Measurements from ENCODE around the gene BMS1. TPM values are rescaled to one million over a fixed set of nuclear protein-coding genes. Genes with fewer than 3 reads are reported as not detected.
"Not testable (repeated sequence)": the region's sequence is repeated elsewhere in the genome, so short reads cannot be mapped to it uniquely, and the experiment has no call there.

The BMS1 gene
- total and polyA plus RNA-seq, 5 experiments from 2014 or later = 9.4 to 19.6 (median 18.7) TPM

- H3K27ac Mint-ChIP-seq = no peak overlapping the region
- peaks cover 31 to 99% (median 64%) of the 10 kb centered on the region in 3 donors for H3K36me3 Mint-ChIP-seq
- H3K27me3 Mint-ChIP-seq = no peaks in the 10 kb centered on the region
- H3K4me1 Mint-ChIP-seq = peaks cover 1 to 24% (median 21%) of the 10 kb centered on the region in 4 donors
- H3K4me3 Mint-ChIP-seq = no peak overlapping the region
- H3K9me3 Mint-ChIP-seq = no peaks in the 10 kb centered on the region
- ATAC-seq (no peak), DNase-seq (no peak)
- POLR2A ChIA-PET = interaction anchor here (1.4 kb wide), 1 partner anchor 13 kb away, joined by 4 read pairs; the partner anchor contains the start of gene BMS1
Measured at GRCh38 chr10:42795701-42796100, 13.1 kb downstream of the BMS1 start.

GRCh38 chr10:42801135-42801534 lies 18.5 kb downstream of the BMS1 start:
- ATAC-seq (no peak), DNase-seq (no peak)
- no peaks in the 10 kb centered on the region for H3K9me3 Mint-ChIP-seq
- peaks cover 21 to 96% (median 54%) of the 10 kb centered on the region in 3 donors for H3K36me3 Mint-ChIP-seq
- POLR2A ChIA-PET = no interaction called here
- H3K4me3 Mint-ChIP-seq = no peak overlapping the region
- H3K4me1 Mint-ChIP-seq = peaks cover 1 to 23% (median 15%) of the 10 kb centered on the region in 4 donors
- no peaks in the 10 kb centered on the region for H3K27me3 Mint-ChIP-seq
- H3K27ac Mint-ChIP-seq = peak overlapping the region in 1 of 10 donors; percentile 28

- no peak overlapping the region for H3K4me3 Mint-ChIP-seq
- no peak for ATAC-seq
- H3K4me1 Mint-ChIP-seq = peaks cover 1 to 18% (median 10%) of the 10 kb centered on the region in 4 donors
- DNase-seq = no peak
- POLR2A ChIA-PET = no interaction called here
- no peaks in the 10 kb centered on the region for H3K27me3 Mint-ChIP-seq
- no peak overlapping the region for H3K27ac Mint-ChIP-seq
- no peaks in the 10 kb centered on the region for H3K9me3 Mint-ChIP-seq
- H3K36me3 Mint-ChIP-seq = peaks cover 9 to 96% (median 50%) of the 10 kb centered on the region in 3 donors
Measured at GRCh38 chr10:42802876-42803275, 20.3 kb downstream of the BMS1 start.

- Mint-ChIP-seq H3K4me1 (peaks cover 13 to 28% (median 21%) of the 10 kb centered on the region in 4 donors), H3K36me3 (peaks cover 27 to 93% (median 78%) of the 10 kb centered on the region in 3 donors), H3K4me3 (no peak overlapping the region), H3K27ac (no peak overlapping the region), H3K27me3 (no peaks in the 10 kb centered on the region), H3K9me3 (peaks cover 0 to 20% (median 12%) of the 10 kb centered on the region in 9 donors)
- DNase-seq (no peak), ATAC-seq (no peak)
- POLR2A ChIA-PET = no interaction called here
Measured at GRCh38 chr10:42809676-42810075, 27.1 kb downstream of the BMS1 start.

DNA sequence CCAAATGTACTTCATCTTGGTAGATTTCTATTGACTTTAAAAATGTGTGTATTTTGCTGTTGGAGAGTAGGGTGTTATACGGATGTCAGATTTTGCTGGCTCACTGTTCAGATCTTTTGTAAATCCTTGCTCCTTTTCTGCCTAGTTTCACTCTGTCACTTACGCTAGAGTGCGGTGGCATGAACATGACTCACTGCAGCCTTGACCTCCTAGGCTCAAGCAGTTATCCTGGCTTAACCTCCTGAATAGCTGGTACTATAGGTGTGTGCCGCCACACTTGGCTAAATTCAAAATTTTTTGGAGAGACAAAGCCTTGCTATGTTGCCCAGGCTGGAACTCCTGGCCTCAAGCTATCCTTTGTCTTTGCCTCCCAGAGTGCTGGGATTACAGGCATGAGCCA lies 29.4 kb downstream of the BMS1 start:
- peaks cover 13 to 33% (median 23%) of the 10 kb centered on the region in 4 donors for H3K4me1 Mint-ChIP-seq
- POLR2A ChIA-PET = no interaction called here

GRCh38 chr10:42813989-42814687 lies 31.5 kb downstream of the BMS1 start:
- peak overlapping the region in 1 of 10 donors; percentile 26 for H3K4me3 Mint-ChIP-seq

More for the DNA sequence above, 29.4 kb downstream of the BMS1 start:
- Mint-ChIP-seq H3K36me3 (peaks cover 30 to 92% (median 69%) of the 10 kb centered on the region in 3 donors), H3K27me3 (no peaks in the 10 kb centered on the region), H3K9me3 (peaks cover 0 to 20% (median 12%) of the 10 kb centered on the region in 9 donors), H3K27ac (peak overlapping the region in 1 of 10 donors; percentile 25), H3K4me3 (no peak overlapping the region)
- DNase-seq (no peak), ATAC-seq (no peak)

GRCh38 chr10:42816334-42816733 lies 33.7 kb downstream of the BMS1 start:
- H3K27me3 Mint-ChIP-seq, H3K27ac Mint-ChIP-seq, DNase-seq, POLR2A ChIA-PET, ATAC-seq: not testable (repeated sequence)
- Mint-ChIP-seq H3K4me3 (peak overlapping the region in 1 of 10 donors; percentile 65), H3K4me1 (peaks cover 12 to 25% (median 21%) of the 10 kb centered on the region in 4 donors), H3K9me3 (peaks cover 0 to 20% (median 12%) of the 10 kb centered on the region in 9 donors), H3K36me3 (peaks cover 25 to 93% (median 65%) of the 10 kb centered on the region in 3 donors)

More at GRCh38 chr10:42813989-42814687, 31.5 kb downstream of the BMS1 start:
- Mint-ChIP-seq H3K4me1 (peaks cover 16 to 33% (median 24%) of the 10 kb centered on the region in 4 donors), H3K27ac (peak overlapping the region in 2 of 10 donors; percentile 57 to 61), H3K36me3 (peaks cover 30 to 93% (median 70%) of the 10 kb centered on the region in 3 donors), H3K9me3 (peaks cover 0 to 20% (median 12%) of the 10 kb centered on the region in 9 donors)
- ATAC-seq, POLR2A ChIA-PET, DNase-seq, H3K27me3 Mint-ChIP-seq: not testable (repeated sequence)

- POLR2A ChIA-PET = no interaction called here
- Mint-ChIP-seq H3K9me3 (peaks cover 0 to 20% (median 12%) of the 10 kb centered on the region in 9 donors), H3K27me3 (no peaks in the 10 kb centered on the region), H3K36me3 (peaks cover 25 to 95% (median 63%) of the 10 kb centered on the region in 3 donors), H3K4me1 (peaks cover 12 to 24% (median 21%) of the 10 kb centered on the region in 4 donors), H3K27ac (no peak overlapping the region), H3K4me3 (no peak overlapping the region)
- DNase-seq = no peak
- no peak for ATAC-seq
Measured at GRCh38 chr10:42816912-42817311, 34.3 kb downstream of the BMS1 start.

GRCh38 chr10:42817417-42817816 lies 34.8 kb downstream of the BMS1 start:
- DNase-seq, H3K27me3 Mint-ChIP-seq, H3K4me3 Mint-ChIP-seq, POLR2A ChIA-PET, ATAC-seq: not testable (repeated sequence)
- Mint-ChIP-seq H3K9me3 (peaks cover 0 to 20% (median 12%) of the 10 kb centered on the region in 9 donors), H3K4me1 (peaks cover 10 to 22% (median 20%) of the 10 kb centered on the region in 4 donors), H3K36me3 (peaks cover 26 to 94% (median 62%) of the 10 kb centered on the region in 3 donors), H3K27ac (peak overlapping the region in 1 of 10 donors; percentile 51)

- DNase-seq, ATAC-seq, H3K4me1 Mint-ChIP-seq, H3K27me3 Mint-ChIP-seq, POLR2A ChIA-PET, H3K4me3 Mint-ChIP-seq, H3K9me3 Mint-ChIP-seq: not testable (repeated sequence)
- peaks cover 17 to 94% (median 55%) of the 10 kb centered on the region in 3 donors for H3K36me3 Mint-ChIP-seq
- H3K27ac Mint-ChIP-seq = peak overlapping the region in 7 of 10 donors; percentile 6 to 60 (median 32)
Measured at GRCh38 chr10:42826759-42827158, 44.2 kb downstream of the BMS1 start.

- H3K4me3 Mint-ChIP-seq = no peak overlapping the region
- no peaks in the 10 kb centered on the region for H3K9me3 Mint-ChIP-seq
- H3K4me1 Mint-ChIP-seq = peaks cover 4 to 7% (median 6%) of the 10 kb centered on the region in 4 donors
- DNase-seq (no peak), ATAC-seq (no peak)
- peaks cover 16 to 95% (median 58%) of the 10 kb centered on the region in 3 donors for H3K36me3 Mint-ChIP-seq
- no peaks in the 10 kb centered on the region for H3K27me3 Mint-ChIP-seq
- peak overlapping the region in 5 of 10 donors; percentile 6 to 60 (median 39) for H3K27ac Mint-ChIP-seq
- POLR2A ChIA-PET = no interaction called here
Measured at GRCh38 chr10:42827201-42827600, 44.6 kb downstream of the BMS1 start.

DNA sequence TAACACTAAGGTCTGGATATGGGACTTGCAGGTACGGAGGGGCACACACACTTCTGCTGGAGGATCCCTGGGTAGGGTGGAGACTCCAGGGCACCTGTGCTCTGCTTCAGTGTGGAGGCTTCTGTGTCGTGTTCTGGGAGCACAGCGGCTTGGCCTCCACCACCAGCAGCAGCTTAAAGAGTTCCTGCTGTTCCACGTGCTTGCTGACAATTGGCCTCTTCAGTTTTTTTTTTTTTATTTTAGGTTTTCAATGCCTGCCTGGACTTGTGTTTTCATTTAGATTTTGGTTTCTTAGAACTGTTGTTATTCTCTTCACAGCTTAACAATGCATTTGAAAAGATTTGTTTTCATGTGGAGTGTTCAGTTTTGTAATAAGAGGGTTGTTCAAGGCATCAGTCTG lies 45.8 kb downstream of the BMS1 start:
- H3K4me1 Mint-ChIP-seq, ATAC-seq, DNase-seq, POLR2A ChIA-PET, H3K4me3 Mint-ChIP-seq, H3K27me3 Mint-ChIP-seq, H3K27ac Mint-ChIP-seq, H3K9me3 Mint-ChIP-seq: not testable (repeated sequence)
- H3K36me3 Mint-ChIP-seq = peaks cover 7 to 87% (median 46%) of the 10 kb centered on the region in 3 donors

DNA sequence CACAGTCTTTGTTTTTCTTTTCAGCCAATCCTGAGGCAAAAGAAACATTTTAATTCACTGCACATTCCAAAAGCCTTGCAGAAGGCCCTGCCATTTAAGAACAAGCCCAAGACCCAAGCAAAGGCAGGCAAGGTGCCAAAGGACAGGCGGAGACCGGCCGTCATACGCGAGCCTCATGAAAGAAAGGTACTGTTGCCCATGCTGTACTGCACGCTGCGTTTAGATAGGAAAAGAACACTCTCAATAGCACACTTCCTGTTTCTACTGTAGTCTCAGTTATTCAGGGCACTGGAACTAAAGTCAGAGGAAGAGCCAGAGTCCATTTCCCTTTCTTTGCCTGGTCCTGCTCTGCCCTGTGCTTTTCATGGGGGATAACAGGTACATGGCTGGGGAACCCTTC lies 47.6 kb downstream of the BMS1 start:
- DNase-seq (no peak), ATAC-seq (no peak)
- POLR2A ChIA-PET = interaction anchor here (0.6 kb wide), 1 partner anchor 627 kb away, joined by 3 read pairs; no protein-coding TSS in a partner anchor
- H3K27me3 Mint-ChIP-seq = no peaks in the 10 kb centered on the region
- H3K4me1 Mint-ChIP-seq = peaks cover 0 to 5% (median 1%) of the 10 kb centered on the region in 4 donors
- H3K27ac Mint-ChIP-seq = peak overlapping the region in 2 of 10 donors; percentile 32 to 45
- H3K9me3 Mint-ChIP-seq = no peaks in the 10 kb centered on the region
- no peak overlapping the region for H3K4me3 Mint-ChIP-seq
- H3K36me3 Mint-ChIP-seq = peaks cover 0 to 71% (median 30%) of the 10 kb centered on the region in 3 donors

Measured in naive thymus-derived CD8-positive, alpha-beta T cell (primary cell).